ENCODE results near the gene TSPAN4. TPM values are rescaled to one million over a fixed set of nuclear protein-coding genes. Genes with fewer than 3 reads are reported as not detected.

The TSPAN4 gene
- polyA plus RNA-seq, 3 donors = 52.6 to 75.5 (median 63.1) TPM

DNA sequence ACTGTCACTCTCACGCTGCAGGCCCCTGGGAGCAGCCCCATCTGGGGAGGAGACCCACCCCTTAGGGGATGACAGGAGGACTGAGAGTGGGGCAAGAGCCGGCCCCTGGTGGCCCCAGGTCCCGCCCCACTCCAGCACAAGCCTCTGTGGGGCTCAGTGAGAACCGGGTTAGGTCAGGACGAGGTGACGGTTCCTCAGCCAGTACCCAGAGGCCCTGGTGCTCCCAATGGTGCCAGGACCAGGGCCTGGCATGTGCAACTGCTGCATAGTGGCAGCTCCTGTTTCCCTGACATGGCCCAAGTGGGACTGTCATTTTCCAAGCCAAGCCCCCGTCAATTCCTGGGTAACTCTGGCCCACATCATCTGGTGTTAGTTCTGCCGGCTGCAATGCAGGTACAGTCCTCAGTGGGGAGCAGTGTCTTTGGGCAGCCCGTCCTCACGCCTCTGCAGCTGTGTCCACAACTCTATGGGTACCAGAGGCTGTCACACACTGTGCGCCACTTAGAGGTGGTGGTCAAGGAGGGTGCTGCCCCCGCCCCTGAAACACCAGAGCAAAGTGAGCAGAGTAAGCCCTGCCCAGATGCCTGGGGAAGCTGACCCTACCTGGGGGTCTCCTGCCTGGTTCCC, 52.0 kb downstream of the TSPAN4 start:
- Mint-ChIP-seq H3K4me3 (no peak overlapping the region), H3K9me3 (no peaks in the 10 kb centered on the region), H3K36me3 (peaks cover 5 to 15% of the 10 kb centered on the region in 2 donors), H3K27me3 (ENCODE audit: low read depth in 3 of 3) (no peaks in the 10 kb centered on the region), H3K4me1 (no peaks in the 10 kb centered on the region), H3K27ac (no peak overlapping the region)
- WGBS (ENCODE audit: insufficient coverage) = 94% methylated on average over 11 of the region's 12 CpGs
- no peak overlapping the region for H3K4me2 ChIP-seq (replicated peaks; ENCODE audit: extremely low read depth, low read length, poor library complexity, severe bottlenecking)
- no peak overlapping the region for H2AFZ ChIP-seq (ENCODE audit: insufficient read depth, low read depth, low read length, poor library complexity, severe bottlenecking)
- intact Hi-C loops (cut with micrococcal nuclease) = no loop called here
- no peaks in the 10 kb centered on the region for H3K9me3 ChIP-seq (replicated peaks in 1 of 2; ENCODE audit: control insufficient read depth in 1 of 2, insufficient read depth in 1 of 2, low read length in 2 of 2)
- H3K79me2 ChIP-seq (ENCODE audit: insufficient read depth, low read length) = no peaks in the 10 kb centered on the region
- H3K4me3 ChIP-seq (replicated peaks in 1 of 3; ENCODE audit: low read depth in 2 of 3, low read length in 3 of 3) = no peak overlapping the region
- no peak for DNase-seq
- no peak overlapping the region for H3K9ac ChIP-seq (ENCODE audit: insufficient read depth, low read length, poor library complexity, severe bottlenecking)
- no peaks in the 10 kb centered on the region for H3K4me1 ChIP-seq (ENCODE audit: control insufficient read depth in 1 of 2, insufficient read depth in 2 of 2, low read length in 2 of 2)
- no peak overlapping the region for H3K27ac ChIP-seq (ENCODE audit: low read depth in 1 of 2, low read length in 2 of 2)
- no peaks in the 10 kb centered on the region for H4K20me1 ChIP-seq (ENCODE audit: insufficient read depth, low read length)
- TF ChIP-seq, protein P1, sequence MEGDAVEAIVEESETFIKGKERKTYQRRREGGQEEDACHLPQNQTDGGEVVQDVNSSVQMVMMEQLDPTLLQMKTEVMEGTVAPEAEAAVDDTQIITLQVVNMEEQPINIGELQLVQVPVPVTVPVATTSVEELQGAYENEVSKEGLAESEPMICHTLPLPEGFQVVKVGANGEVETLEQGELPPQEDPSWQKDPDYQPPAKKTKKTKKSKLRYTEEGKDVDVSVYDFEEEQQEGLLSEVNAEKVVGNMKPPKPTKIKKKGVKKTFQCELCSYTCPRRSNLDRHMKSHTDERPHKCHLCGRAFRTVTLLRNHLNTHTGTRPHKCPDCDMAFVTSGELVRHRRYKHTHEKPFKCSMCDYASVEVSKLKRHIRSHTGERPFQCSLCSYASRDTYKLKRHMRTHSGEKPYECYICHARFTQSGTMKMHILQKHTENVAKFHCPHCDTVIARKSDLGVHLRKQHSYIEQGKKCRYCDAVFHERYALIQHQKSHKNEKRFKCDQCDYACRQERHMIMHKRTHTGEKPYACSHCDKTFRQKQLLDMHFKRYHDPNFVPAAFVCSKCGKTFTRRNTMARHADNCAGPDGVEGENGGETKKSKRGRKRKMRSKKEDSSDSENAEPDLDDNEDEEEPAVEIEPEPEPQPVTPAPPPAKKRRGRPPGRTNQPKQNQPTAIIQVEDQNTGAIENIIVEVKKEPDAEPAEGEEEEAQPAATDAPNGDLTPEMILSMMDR (IDR thresholded peaks at IDR 0.05) = no peak
- H3K27me3 ChIP-seq (ENCODE audit: control insufficient read depth in 2 of 2, insufficient read depth in 2 of 2, low read length in 2 of 2) = no peaks in the 10 kb centered on the region
- peaks cover 10 to 14% of the 10 kb centered on the region in 2 donors for H3K36me3 ChIP-seq (replicated peaks in 1 of 2; ENCODE audit: control insufficient read depth in 1 of 2, insufficient read depth in 2 of 2, low read length in 2 of 2)

DNA sequence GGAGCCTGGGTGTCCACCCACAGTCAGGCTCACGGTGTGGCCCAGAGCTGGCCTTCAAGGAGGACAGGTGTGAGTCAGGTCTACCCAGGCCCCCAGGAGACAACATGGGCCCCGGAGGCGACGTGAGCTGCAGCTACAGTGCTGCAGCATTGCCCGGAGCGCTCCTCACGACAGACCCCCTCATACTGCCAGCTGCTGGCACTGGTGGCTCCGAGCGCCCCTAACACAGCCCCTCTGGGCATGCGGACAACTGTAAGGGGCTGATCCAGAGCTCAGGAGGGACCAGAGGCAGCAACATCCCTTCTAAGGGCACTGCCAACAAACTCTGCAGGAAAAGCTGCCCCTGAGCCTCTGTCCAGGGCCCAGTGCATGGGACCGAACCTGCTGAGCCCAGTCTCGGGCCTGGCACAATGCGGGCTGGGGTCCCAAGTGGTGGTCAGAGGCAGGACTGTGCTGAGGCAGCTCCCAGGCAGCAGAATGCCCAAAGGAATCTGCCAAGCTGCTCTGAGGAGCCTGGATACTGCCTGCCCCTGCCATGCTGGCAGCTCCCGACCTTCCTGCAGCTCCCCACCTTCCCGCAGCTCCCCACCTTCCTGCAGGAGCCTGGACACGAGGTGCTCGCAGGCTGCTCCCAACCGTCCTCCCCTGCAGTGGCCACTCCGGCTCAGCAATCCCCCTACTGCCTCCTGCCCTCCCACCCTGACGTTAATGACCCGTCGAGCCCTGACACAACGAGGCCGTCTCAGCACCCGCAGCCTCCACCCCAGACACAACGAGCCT, 52.9 kb downstream of the TSPAN4 start:
- intact Hi-C loops (cut with micrococcal nuclease) = no loop called here
- H3K27ac Mint-ChIP-seq = no peak overlapping the region

More for the DNA sequence above, 52.9 kb downstream of the TSPAN4 start:
- Mint-ChIP-seq H3K27me3 (ENCODE audit: low read depth in 3 of 3) (no peaks in the 10 kb centered on the region), H3K4me3 (no peak overlapping the region), H3K4me1 (no peaks in the 10 kb centered on the region), H3K36me3 (peaks cover 9 to 22% of the 10 kb centered on the region in 2 donors), H3K9me3 (no peaks in the 10 kb centered on the region)
- TF ChIP-seq, protein P1 (IDR thresholded peaks at IDR 0.05) = no peak
- H3K4me3 ChIP-seq (replicated peaks in 1 of 3; ENCODE audit: low read depth in 2 of 3, low read length in 3 of 3) = no peak overlapping the region
- no peaks in the 10 kb centered on the region for H3K9me3 ChIP-seq (replicated peaks in 1 of 2; ENCODE audit: control insufficient read depth in 1 of 2, insufficient read depth in 1 of 2, low read length in 2 of 2)
- no peak overlapping the region for H3K27ac ChIP-seq (ENCODE audit: low read depth in 1 of 2, low read length in 2 of 2)
- WGBS (ENCODE audit: insufficient coverage) = 94% methylated on average over 25 of the region's 26 CpGs
- H4K20me1 ChIP-seq (ENCODE audit: insufficient read depth, low read length) = no peaks in the 10 kb centered on the region
- H3K9ac ChIP-seq (ENCODE audit: insufficient read depth, low read length, poor library complexity, severe bottlenecking) = no peak overlapping the region
- no peak overlapping the region for H3K4me2 ChIP-seq (replicated peaks; ENCODE audit: extremely low read depth, low read length, poor library complexity, severe bottlenecking)
- no peak overlapping the region for H2AFZ ChIP-seq (ENCODE audit: insufficient read depth, low read depth, low read length, poor library complexity, severe bottlenecking)
- H3K36me3 ChIP-seq (replicated peaks in 1 of 2; ENCODE audit: control insufficient read depth in 1 of 2, insufficient read depth in 2 of 2, low read length in 2 of 2) = peaks cover 19 to 22% of the 10 kb centered on the region in 2 donors
- no peak for DNase-seq
- H3K79me2 ChIP-seq (ENCODE audit: insufficient read depth, low read length) = no peaks in the 10 kb centered on the region
- H3K4me1 ChIP-seq (ENCODE audit: control insufficient read depth in 1 of 2, insufficient read depth in 2 of 2, low read length in 2 of 2) = no peaks in the 10 kb centered on the region
- no peaks in the 10 kb centered on the region for H3K27me3 ChIP-seq (ENCODE audit: control insufficient read depth in 2 of 2, insufficient read depth in 2 of 2, low read length in 2 of 2)

All from CD14-positive monocyte (primary cell).